Measurements from ENCODE around the gene QPCT. TPM values are rescaled to one million over a fixed set of nuclear protein-coding genes. Genes with fewer than 3 reads are reported as not detected.

The QPCT gene
- total RNA-seq, 1 experiment from 2014 or later = 13.6 TPM

DNA sequence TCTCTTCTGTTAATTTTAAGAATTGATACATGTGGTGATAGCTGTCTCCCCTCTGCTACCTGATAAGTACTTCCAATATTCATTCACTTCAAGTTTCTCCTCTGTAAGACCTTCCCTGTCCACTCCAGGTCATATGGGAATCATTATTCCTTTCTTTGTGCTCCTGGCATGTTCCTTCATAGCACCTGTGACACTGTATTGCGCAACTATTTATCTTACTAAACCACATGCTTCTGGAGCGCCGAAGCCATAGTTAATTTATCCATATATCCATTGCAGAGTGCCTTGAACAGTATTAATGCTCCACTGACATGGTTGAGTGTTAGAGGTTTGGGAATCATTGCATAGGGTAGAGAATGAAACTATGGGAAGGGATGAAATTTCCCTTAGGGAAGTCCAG is 11.9 kb upstream of the QPCT start:
- no peak overlapping the region for H3K27ac Mint-ChIP-seq
- no peaks in the 10 kb centered on the region for H3K36me3 Mint-ChIP-seq
- POLR2A ChIA-PET = no interaction called here
- CTCF ChIA-PET = no interaction called here
- TF ChIP-seq NFYB (CRISPR knock-in tag; conservative IDR thresholded peaks at IDR 0.05; ENCODE audit: low read depth) (no peak), ATF3 (CRISPR knock-in tag; conservative IDR thresholded peaks at IDR 0.05) (no peak), PRDM15 (CRISPR knock-in tag; IDR thresholded peaks at IDR 0.05) (no peak)
- TF ChIP-seq, protein P1, sequence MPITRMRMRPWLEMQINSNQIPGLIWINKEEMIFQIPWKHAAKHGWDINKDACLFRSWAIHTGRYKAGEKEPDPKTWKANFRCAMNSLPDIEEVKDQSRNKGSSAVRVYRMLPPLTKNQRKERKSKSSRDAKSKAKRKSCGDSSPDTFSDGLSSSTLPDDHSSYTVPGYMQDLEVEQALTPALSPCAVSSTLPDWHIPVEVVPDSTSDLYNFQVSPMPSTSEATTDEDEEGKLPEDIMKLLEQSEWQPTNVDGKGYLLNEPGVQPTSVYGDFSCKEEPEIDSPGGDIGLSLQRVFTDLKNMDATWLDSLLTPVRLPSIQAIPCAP (CRISPR knock-in tag; IDR thresholded peaks at IDR 0.05) = no peak
- no peak for ATAC-seq
- H3K4me1 Mint-ChIP-seq = 0 out of 2 replicates have a peak, but pooled peaks cover under 1% of the 10 kb centered on the region
- DNase-seq (ENCODE audit: low spot score) = no peak
- H3K9me3 Mint-ChIP-seq = no peaks in the 10 kb centered on the region
- no peak overlapping the region for H3K4me3 Mint-ChIP-seq
- H3K27me3 Mint-ChIP-seq (ENCODE audit: low read depth) = no peaks in the 10 kb centered on the region; the same call in 1 of the 2 replicates

GRCh38 chr2:37333256-37333655 is 11.2 kb upstream of the QPCT start:
- Mint-ChIP-seq H3K36me3 (no peaks in the 10 kb centered on the region), H3K4me3 (no peak overlapping the region), H3K4me1 (peaks cover 5% of the 10 kb centered on the region; the same call in 1 of the 2 replicates), H3K9me3 (no peaks in the 10 kb centered on the region), H3K27ac (no peak overlapping the region), H3K27me3 (ENCODE audit: low read depth) (no peaks in the 10 kb centered on the region)
- DNase-seq (ENCODE audit: low spot score) (no peak), ATAC-seq (no peak)
- CTCF ChIA-PET = no interaction called here
- POLR2A ChIA-PET = no interaction called here
- TF ChIP-seq AFF4 (CRISPR knock-in tag; IDR thresholded peaks at IDR 0.05; ENCODE audit: borderline replicate concordance) (no peak), E2F1 (CRISPR knock-in tag; IDR thresholded peaks at IDR 0.05) (no peak), SOX15 (CRISPR knock-in tag; IDR thresholded peaks at IDR 0.05) (no peak), ATF3 (CRISPR knock-in tag; conservative IDR thresholded peaks at IDR 0.05) (no peak), OVOL2 (CRISPR knock-in tag; IDR thresholded peaks at IDR 0.05; ENCODE audit: borderline replicate concordance) (no peak), ZNF396 (CRISPR knock-in tag; IDR thresholded peaks at IDR 0.05; ENCODE audit: borderline replicate concordance) (no peak)
- TF ChIP-seq, protein P2, sequence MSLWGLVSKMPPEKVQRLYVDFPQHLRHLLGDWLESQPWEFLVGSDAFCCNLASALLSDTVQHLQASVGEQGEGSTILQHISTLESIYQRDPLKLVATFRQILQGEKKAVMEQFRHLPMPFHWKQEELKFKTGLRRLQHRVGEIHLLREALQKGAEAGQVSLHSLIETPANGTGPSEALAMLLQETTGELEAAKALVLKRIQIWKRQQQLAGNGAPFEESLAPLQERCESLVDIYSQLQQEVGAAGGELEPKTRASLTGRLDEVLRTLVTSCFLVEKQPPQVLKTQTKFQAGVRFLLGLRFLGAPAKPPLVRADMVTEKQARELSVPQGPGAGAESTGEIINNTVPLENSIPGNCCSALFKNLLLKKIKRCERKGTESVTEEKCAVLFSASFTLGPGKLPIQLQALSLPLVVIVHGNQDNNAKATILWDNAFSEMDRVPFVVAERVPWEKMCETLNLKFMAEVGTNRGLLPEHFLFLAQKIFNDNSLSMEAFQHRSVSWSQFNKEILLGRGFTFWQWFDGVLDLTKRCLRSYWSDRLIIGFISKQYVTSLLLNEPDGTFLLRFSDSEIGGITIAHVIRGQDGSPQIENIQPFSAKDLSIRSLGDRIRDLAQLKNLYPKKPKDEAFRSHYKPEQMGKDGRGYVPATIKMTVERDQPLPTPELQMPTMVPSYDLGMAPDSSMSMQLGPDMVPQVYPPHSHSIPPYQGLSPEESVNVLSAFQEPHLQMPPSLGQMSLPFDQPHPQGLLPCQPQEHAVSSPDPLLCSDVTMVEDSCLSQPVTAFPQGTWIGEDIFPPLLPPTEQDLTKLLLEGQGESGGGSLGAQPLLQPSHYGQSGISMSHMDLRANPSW (CRISPR knock-in tag; conservative IDR thresholded peaks at IDR 0.05; ENCODE audit: low read depth) = no peak
